ENCODE measurements around the gene THAP4.

The THAP4 gene

DNA sequence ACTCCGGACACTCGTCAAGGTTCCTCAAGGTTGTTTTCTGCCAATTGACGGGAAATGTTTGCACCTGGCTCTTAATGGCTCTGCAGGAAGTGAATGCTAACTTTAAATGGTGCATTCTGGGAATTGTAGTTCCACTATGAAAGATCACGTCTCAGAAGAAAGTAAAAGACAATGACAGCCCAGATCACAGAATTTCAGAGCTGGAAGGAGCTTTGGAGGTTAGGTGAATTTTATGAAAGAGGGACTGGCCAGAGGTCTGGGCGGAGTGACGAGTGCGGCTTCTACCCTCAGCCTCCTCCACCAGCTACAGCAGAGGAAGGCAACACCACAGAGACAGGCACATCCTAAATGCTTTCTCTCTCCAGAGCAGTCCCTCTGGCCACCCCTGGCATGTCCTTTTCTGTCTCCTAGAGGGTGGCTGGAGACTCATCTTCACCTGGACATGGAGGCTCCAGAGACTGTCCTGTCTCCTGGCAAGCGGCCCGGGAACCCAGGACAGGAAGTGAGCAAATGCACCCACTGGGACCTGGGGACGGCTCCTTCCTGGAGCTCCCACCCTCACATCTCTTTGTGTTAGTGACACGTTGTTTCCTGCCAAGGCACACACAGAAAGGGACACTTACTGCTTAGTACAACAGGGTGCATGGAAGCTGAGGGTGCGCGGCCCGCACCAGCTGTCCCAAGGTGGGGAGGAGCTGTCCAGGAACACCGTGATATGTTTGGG is 19.4 kb downstream of the THAP4 start:
- no peaks in the 10 kb centered on the region for H3K36me3 ChIP-seq (ENCODE audit: low read length)
- H4K20me1 ChIP-seq (ENCODE audit: low read depth, low read length) = no peaks in the 10 kb centered on the region; the same call in 1 of the 2 replicates
- TF ChIP-seq, protein P1, sequence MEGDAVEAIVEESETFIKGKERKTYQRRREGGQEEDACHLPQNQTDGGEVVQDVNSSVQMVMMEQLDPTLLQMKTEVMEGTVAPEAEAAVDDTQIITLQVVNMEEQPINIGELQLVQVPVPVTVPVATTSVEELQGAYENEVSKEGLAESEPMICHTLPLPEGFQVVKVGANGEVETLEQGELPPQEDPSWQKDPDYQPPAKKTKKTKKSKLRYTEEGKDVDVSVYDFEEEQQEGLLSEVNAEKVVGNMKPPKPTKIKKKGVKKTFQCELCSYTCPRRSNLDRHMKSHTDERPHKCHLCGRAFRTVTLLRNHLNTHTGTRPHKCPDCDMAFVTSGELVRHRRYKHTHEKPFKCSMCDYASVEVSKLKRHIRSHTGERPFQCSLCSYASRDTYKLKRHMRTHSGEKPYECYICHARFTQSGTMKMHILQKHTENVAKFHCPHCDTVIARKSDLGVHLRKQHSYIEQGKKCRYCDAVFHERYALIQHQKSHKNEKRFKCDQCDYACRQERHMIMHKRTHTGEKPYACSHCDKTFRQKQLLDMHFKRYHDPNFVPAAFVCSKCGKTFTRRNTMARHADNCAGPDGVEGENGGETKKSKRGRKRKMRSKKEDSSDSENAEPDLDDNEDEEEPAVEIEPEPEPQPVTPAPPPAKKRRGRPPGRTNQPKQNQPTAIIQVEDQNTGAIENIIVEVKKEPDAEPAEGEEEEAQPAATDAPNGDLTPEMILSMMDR (IDR thresholded peaks at IDR 0.05; ENCODE audit: insufficient read depth, low read length, poor library complexity, severe bottlenecking) = no peak
- no peak for TF ChIP-seq EZH2phosphoT487 (conservative IDR thresholded peaks at IDR 0.05; ENCODE audit: low read length)
- H3K9ac ChIP-seq (ENCODE audit: low read length) = peak overlapping the region; percentile 34; the same call in 1 of the 2 replicates
- peak overlapping the region; percentile 38 for H3K4me3 ChIP-seq (ENCODE audit: insufficient read depth, low read length, poor library complexity, severe bottlenecking)
- peak overlapping the region; percentile 46 for H3K4me2 ChIP-seq (ENCODE audit: low read depth, low read length, poor library complexity, severe bottlenecking)
- H3K9me3 ChIP-seq (ENCODE audit: insufficient read depth, low read length) = no peaks in the 10 kb centered on the region
- peak overlapping the region; percentile 63 for H2AFZ ChIP-seq (ENCODE audit: low read depth, low read length, severe bottlenecking)
- H3K27me3 ChIP-seq (ENCODE audit: low read length) = no peaks in the 10 kb centered on the region
- H3F3A ChIP-seq (ENCODE audit: insufficient read depth) = 0 out of 2 replicates have a peak, but pooled peaks cover 3% of the 10 kb centered on the region
- H3K9me2 ChIP-seq (replicated peaks; ENCODE audit: insufficient read depth, low read length) = no peaks in the 10 kb centered on the region
- peak overlapping the region; percentile 5; the same call in 1 of the 2 replicates for H3K27ac ChIP-seq (ENCODE audit: low read depth, low read length)
- H3K79me2 ChIP-seq (ENCODE audit: insufficient read depth, low read length) = peaks cover 66% of the 10 kb centered on the region

DNA sequence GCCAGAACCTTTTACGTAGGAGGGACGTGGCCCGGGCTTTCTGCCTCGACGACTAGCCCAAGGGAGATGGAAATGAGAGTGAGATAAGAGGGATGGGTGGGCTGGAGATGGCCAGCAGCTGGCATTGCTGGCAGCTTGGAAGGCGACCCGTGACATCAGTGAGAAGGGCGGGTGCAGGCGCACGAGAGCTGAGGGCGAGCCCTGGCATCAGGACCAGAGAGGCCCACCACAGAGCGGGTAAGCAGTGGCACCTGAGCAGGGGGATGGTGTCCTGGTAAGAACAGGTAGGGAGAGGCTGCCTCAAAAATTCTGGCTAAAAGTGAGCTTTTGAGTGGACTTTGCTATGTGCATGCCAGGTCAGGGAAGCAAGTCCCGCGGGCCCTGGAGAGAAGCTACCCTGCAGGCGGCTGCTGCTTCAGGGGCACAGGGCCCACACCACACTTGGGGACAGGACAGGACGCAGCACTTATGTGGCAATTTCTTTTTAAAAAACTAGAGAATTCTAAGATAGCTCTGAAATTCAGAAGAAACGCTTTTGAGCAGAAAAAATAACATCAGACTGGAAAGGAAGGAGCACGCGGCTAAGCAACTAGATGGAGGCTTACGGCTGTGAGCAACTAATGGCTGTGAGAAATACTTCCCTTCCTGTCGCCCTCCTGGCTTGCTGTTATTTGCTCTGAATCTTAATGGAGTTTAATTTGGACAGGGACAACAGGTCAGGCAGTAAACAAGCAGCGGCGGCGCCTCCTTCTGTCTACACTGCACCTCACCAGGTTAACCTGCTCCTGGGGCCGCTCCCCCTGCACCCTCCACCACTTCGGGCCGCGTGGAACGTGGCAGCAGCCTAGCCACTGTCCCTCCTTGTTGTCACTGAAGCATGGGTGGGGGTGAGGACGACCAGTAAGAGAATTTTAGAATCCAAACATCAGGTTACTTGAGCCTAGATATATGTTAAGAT is 20.5 kb downstream of the THAP4 start:
- H2AFZ ChIP-seq (ENCODE audit: low read depth, low read length, severe bottlenecking) = no peak overlapping the region
- H3K9ac ChIP-seq (ENCODE audit: low read length) = no peak overlapping the region
- TF ChIP-seq, protein P1 (IDR thresholded peaks at IDR 0.05; ENCODE audit: insufficient read depth, low read length, poor library complexity, severe bottlenecking) = no peak
- TF ChIP-seq EZH2phosphoT487 (conservative IDR thresholded peaks at IDR 0.05; ENCODE audit: low read length) = no peak
- H3K9me2 ChIP-seq (replicated peaks; ENCODE audit: insufficient read depth, low read length) = no peaks in the 10 kb centered on the region
- H3F3A ChIP-seq (ENCODE audit: insufficient read depth) = no peaks in the 10 kb centered on the region
- H3K4me3 ChIP-seq (ENCODE audit: insufficient read depth, low read length, poor library complexity, severe bottlenecking) = no peak overlapping the region
- no peak overlapping the region for H3K27ac ChIP-seq (ENCODE audit: low read depth, low read length)
- H3K9me3 ChIP-seq (ENCODE audit: insufficient read depth, low read length) = no peaks in the 10 kb centered on the region
- no peaks in the 10 kb centered on the region; the same call in 1 of the 2 replicates for H4K20me1 ChIP-seq (ENCODE audit: low read depth, low read length)
- H3K36me3 ChIP-seq (ENCODE audit: low read length) = no peaks in the 10 kb centered on the region
- peak overlapping the region; percentile 46 for H3K4me2 ChIP-seq (ENCODE audit: low read depth, low read length, poor library complexity, severe bottlenecking)
- H3K79me2 ChIP-seq (ENCODE audit: insufficient read depth, low read length) = peaks cover 62% of the 10 kb centered on the region
- H3K27me3 ChIP-seq (ENCODE audit: low read length) = no peaks in the 10 kb centered on the region

DNA sequence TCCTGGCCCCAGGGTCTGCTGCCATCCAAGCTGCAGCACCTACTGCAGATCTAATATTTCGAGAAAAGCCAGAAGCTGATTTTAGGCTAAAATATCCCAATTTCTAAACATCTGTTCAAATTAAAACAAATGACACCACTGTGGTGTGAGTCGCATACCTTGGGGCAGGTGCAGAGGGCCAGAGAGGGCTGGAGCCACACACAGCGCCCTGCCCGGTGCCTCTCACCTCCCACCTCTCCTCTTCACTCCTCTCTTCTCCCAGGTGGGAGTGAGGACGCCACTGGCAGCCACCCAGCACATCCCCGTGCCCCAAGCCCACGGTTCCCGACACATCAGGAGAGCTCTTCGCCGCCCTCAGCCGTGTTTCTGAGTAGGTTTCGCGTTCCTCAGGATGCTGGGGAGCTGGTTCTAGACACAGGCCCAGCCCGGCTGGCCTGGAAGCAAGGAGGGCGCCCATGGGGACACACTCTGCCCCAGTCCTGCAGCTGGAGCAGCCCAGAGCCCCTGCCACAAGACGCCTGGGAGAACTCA is 21.4 kb downstream of the THAP4 start:
- Histone ChIP-seq H4K20me1 (ENCODE audit: low read depth, low read length) (no peaks in the 10 kb centered on the region), H3K4me2 (ENCODE audit: low read depth, low read length, poor library complexity, severe bottlenecking) (no peak overlapping the region), H3K27me3 (ENCODE audit: low read length) (no peaks in the 10 kb centered on the region), H3F3A (ENCODE audit: insufficient read depth) (no peaks in the 10 kb centered on the region), H3K79me2 (ENCODE audit: insufficient read depth, low read length) (peaks cover 61% of the 10 kb centered on the region), H2AFZ (ENCODE audit: low read depth, low read length, severe bottlenecking) (no peak overlapping the region), H3K9me3 (ENCODE audit: insufficient read depth, low read length) (no peaks in the 10 kb centered on the region), H3K9ac (ENCODE audit: low read length) (no peak overlapping the region), H3K36me3 (ENCODE audit: low read length) (no peaks in the 10 kb centered on the region), H3K9me2 (replicated peaks; ENCODE audit: insufficient read depth, low read length) (no peaks in the 10 kb centered on the region), H3K4me3 (ENCODE audit: insufficient read depth, low read length, poor library complexity, severe bottlenecking) (no peak overlapping the region), H3K27ac (ENCODE audit: low read depth, low read length) (no peak overlapping the region)
- no peak for TF ChIP-seq EZH2phosphoT487 (conservative IDR thresholded peaks at IDR 0.05; ENCODE audit: low read length)
- TF ChIP-seq, protein P1 (IDR thresholded peaks at IDR 0.05; ENCODE audit: insufficient read depth, low read length, poor library complexity, severe bottlenecking) = no peak

All from SU-DHL-6 (cell line).